Measurements from ENCODE around the gene KCNIP4.

GRCh38 chr4:21656832-21657231 lies 291.7 kb downstream of the KCNIP4 start:
- TF ChIP-seq CTCF (optimal IDR thresholded peaks at IDR 0.05 in 1 of 3, IDR thresholded peaks at IDR 0.05 in 1 of 3, conservative IDR thresholded peaks at IDR 0.05 in 1 of 3; ENCODE audit: extremely low read depth in 1 of 3, insufficient read depth in 2 of 3, low read length in 3 of 3) (no peak), EZH2 (IDR thresholded peaks at IDR 0.05; ENCODE audit: low read length) (no peak)

Data from keratinocyte (primary cell).